T-helper 1 cell treated with Interleukin-12 subunit alpha and Interleukin-12 subunit beta and Interleukin-4 antibody, amounts not matched to agents 30 μg/mL and 1 μg/mL, for 36 hours (primary cell): Measurements from ENCODE around the gene ZNF101.
"Not testable (repeated sequence)": the region's sequence is repeated elsewhere in the genome, so short reads cannot be mapped to it uniquely, and the experiment has no call there.

Experiments used
- H3K27ac Mint-ChIP-seq: one replicate; pipeline ENCODE4 v1.8.0; 2021; ENCODE audit warnings: mild to moderate bottlenecking, mixed read lengths
- H3K27me3 Mint-ChIP-seq: one replicate; pipeline ENCODE4 v1.8.0; 2021; ENCODE audit warnings: low read depth, mixed read lengths
- H3K36me3 Mint-ChIP-seq: one replicate; pipeline ENCODE4 v1.8.0; 2021; ENCODE audit warnings: low read depth, mixed read lengths
- H3K4me1 Mint-ChIP-seq: one replicate; pipeline ENCODE4 v1.8.0; 2021; ENCODE audit warnings: low read depth, mixed read lengths
- H3K4me3 Mint-ChIP-seq: one replicate; pipeline ENCODE4 v1.8.0; 2021; ENCODE audit warnings: mild to moderate bottlenecking, moderate library complexity, mixed read lengths
- H3K9me3 Mint-ChIP-seq: one replicate; pipeline ENCODE4 v1.8.0; 2021; ENCODE audit warnings: mixed read lengths

Gene ZNF101

GRCh38 chr19:19696386-19696785 lies 27.7 kb downstream of the ZNF101 start:
- Mint-ChIP-seq H3K9me3 (peaks cover 45% of the 10 kb centered on the region), H3K27me3 (no peaks in the 10 kb centered on the region), H3K27ac (no peak overlapping the region), H3K36me3 (peaks cover 1% of the 10 kb centered on the region), H3K4me3 (no peak overlapping the region), H3K4me1 (no peaks in the 10 kb centered on the region)

GRCh38 chr19:19697589-19697988 lies 28.9 kb downstream of the ZNF101 start:
- Mint-ChIP-seq H3K27ac (no peak overlapping the region), H3K4me3 (no peak overlapping the region), H3K9me3 (peaks cover 48% of the 10 kb centered on the region), H3K27me3 (no peaks in the 10 kb centered on the region), H3K4me1 (no peaks in the 10 kb centered on the region), H3K36me3 (peaks cover 6% of the 10 kb centered on the region)

GRCh38 chr19:19700493-19700892 lies 31.9 kb downstream of the ZNF101 start:
- not testable (repeated sequence) for H3K4me1 Mint-ChIP-seq, H3K27ac Mint-ChIP-seq, H3K36me3 Mint-ChIP-seq, H3K4me3 Mint-ChIP-seq, H3K27me3 Mint-ChIP-seq
- peaks cover 57% of the 10 kb centered on the region for H3K9me3 Mint-ChIP-seq

- no peaks in the 10 kb centered on the region for H3K27me3 Mint-ChIP-seq
- no peak overlapping the region for H3K27ac Mint-ChIP-seq
- peaks cover 31% of the 10 kb centered on the region for H3K36me3 Mint-ChIP-seq
- no peaks in the 10 kb centered on the region for H3K4me1 Mint-ChIP-seq
- H3K4me3 Mint-ChIP-seq: no peak overlapping the region
- peaks cover 73% of the 10 kb centered on the region for H3K9me3 Mint-ChIP-seq
These were observed 36.2 kb downstream of the ZNF101 start for GRCh38 chr19:19704836-19705235.

GRCh38 chr19:19710506-19710905 lies 41.9 kb downstream of the ZNF101 start:
- Mint-ChIP-seq H3K9me3 (peaks cover 81% of the 10 kb centered on the region), H3K27me3 (no peaks in the 10 kb centered on the region), H3K36me3 (peaks cover 75% of the 10 kb centered on the region), H3K4me3 (no peak overlapping the region), H3K4me1 (no peaks in the 10 kb centered on the region), H3K27ac (no peak overlapping the region)

GRCh38 chr19:19711306-19711933 lies 42.8 kb downstream of the ZNF101 start:
- H3K27me3 Mint-ChIP-seq: no peaks in the 10 kb centered on the region
- H3K9me3 Mint-ChIP-seq: peaks cover 82% of the 10 kb centered on the region
- H3K4me1 Mint-ChIP-seq: no peaks in the 10 kb centered on the region
- no peak overlapping the region for H3K27ac Mint-ChIP-seq
- no peak overlapping the region for H3K4me3 Mint-ChIP-seq
- H3K36me3 Mint-ChIP-seq: peaks cover 77% of the 10 kb centered on the region

- no peak overlapping the region for H3K27ac Mint-ChIP-seq
- no peak overlapping the region for H3K4me3 Mint-ChIP-seq
- peaks cover 83% of the 10 kb centered on the region for H3K9me3 Mint-ChIP-seq
- no peaks in the 10 kb centered on the region for H3K4me1 Mint-ChIP-seq
- H3K36me3 Mint-ChIP-seq: peaks cover 80% of the 10 kb centered on the region
- no peaks in the 10 kb centered on the region for H3K27me3 Mint-ChIP-seq
These were observed 43.5 kb downstream of the ZNF101 start for GRCh38 chr19:19711934-19712828.

- H3K27ac Mint-ChIP-seq: no peak overlapping the region
- peaks cover 66% of the 10 kb centered on the region for H3K36me3 Mint-ChIP-seq
- H3K9me3 Mint-ChIP-seq: peaks cover 88% of the 10 kb centered on the region
- no peaks in the 10 kb centered on the region for H3K27me3 Mint-ChIP-seq
- no peaks in the 10 kb centered on the region for H3K4me1 Mint-ChIP-seq
- H3K4me3 Mint-ChIP-seq: no peak overlapping the region
These were observed 51.2 kb downstream of the ZNF101 start for GRCh38 chr19:19719798-19720197.

- Mint-ChIP-seq H3K27ac (no peak overlapping the region), H3K9me3 (peaks cover 88% of the 10 kb centered on the region), H3K36me3 (peaks cover 60% of the 10 kb centered on the region), H3K4me3 (no peak overlapping the region), H3K4me1 (no peaks in the 10 kb centered on the region), H3K27me3 (no peaks in the 10 kb centered on the region)
These were observed 53.3 kb downstream of the ZNF101 start for GRCh38 chr19:19721896-19722295.

GRCh38 chr19:19732579-19733501 lies 64.2 kb downstream of the ZNF101 start, which contains the start of gene ZNF14:
Gene ZNF14, minus strand, starts transcription at chr19:19733112. Its CDS starts 154 bp downstream, at chr19:19732958.
- Mint-ChIP-seq H3K4me3 (peak within 1 kb of the TSS; percentile 98), H3K9me3 (peaks cover 46% of the 10 kb centered on the region), H3K27me3 (no peaks in the 10 kb centered on the region), H3K27ac (peak within 1 kb of the TSS; percentile 94), H3K36me3 (peaks cover 34% of the 10 kb centered on the region), H3K4me1 (peaks cover 11% of the 10 kb centered on the region)
